OCI-LY1 (cell line): ENCODE results near the gene XRN2.

ENCODE experiments used
- H2AFZ ChIP-seq: fragments of 200-600 bp; sonication (generic), shearing (Covaris generic); 2 replicates; pipeline ENCODE4 v1.6.0; 2014; ENCODE audit warnings: antibody characterized with exemption, mild to moderate bottlenecking, low read length
- H3F3A ChIP-seq: fragments of 200-600 bp; sonication (generic), shearing (Covaris generic); 2 replicates; pipeline ENCODE4 v1.6.0; 2014; ENCODE audit warnings: mild to moderate bottlenecking, antibody characterized with exemption, low read length, moderate library complexity; ENCODE audit not compliant: insufficient read depth
- H3K27ac ChIP-seq: fragments of 200-600 bp; sonication (generic); 2 replicates; pipeline ENCODE4 v1.5.1; 2014; ENCODE audit warnings: low read length, mixed run types, mild to moderate bottlenecking, low read depth; ENCODE audit not compliant: poor library complexity, severe bottlenecking
- H3K27me3 ChIP-seq: fragments of 200-600 bp; sonication (generic); 2 replicates; pipeline ENCODE4 v1.6.0; 2014; ENCODE audit warnings: antibody characterized with exemption, mild to moderate bottlenecking, low read length, moderate library complexity; ENCODE audit not compliant: insufficient read depth
- H3K36me3 ChIP-seq: fragments of 200-600 bp; sonication (generic); 2 replicates; pipeline ENCODE4 v1.6.1; 2014; ENCODE audit warnings: mild to moderate bottlenecking, antibody characterized with exemption, low read length, moderate library complexity, mixed read lengths; ENCODE audit not compliant: insufficient read depth
- H3K4me1 ChIP-seq: fragments of 200-600 bp; sonication (generic); 2 replicates; pipeline ENCODE4 v1.5.1; 2014; ENCODE audit warnings: mild to moderate bottlenecking, low read length, moderate library complexity; ENCODE audit not compliant: insufficient read depth, severe bottlenecking
- H3K4me2 ChIP-seq: fragments of 200-600 bp; sonication (generic), shearing (Covaris generic); 2 replicates; pipeline ENCODE4 v1.6.1; 2014; ENCODE audit warnings: low read length
- H3K4me3 ChIP-seq: fragments of 200-600 bp; sonication (generic); 2 replicates; pipeline ENCODE4 v1.5.1; 2014; ENCODE audit warnings: low read length, low read depth, mild to moderate bottlenecking, mixed read lengths; ENCODE audit not compliant: poor library complexity, severe bottlenecking
- H3K79me2 ChIP-seq: fragments of 200-600 bp; shearing (Covaris generic); 2 replicates; pipeline ENCODE4 v1.6.1; 2016; ENCODE audit warnings: mixed run types, low read length, mixed read lengths; ENCODE audit not compliant: insufficient read depth
- H3K9ac ChIP-seq: fragments of 200-600 bp; sonication (generic), shearing (Covaris generic); 2 replicates; pipeline ENCODE4 v1.6.1; 2014; ENCODE audit warnings: mild to moderate bottlenecking, low read length, mixed read lengths
- H3K9me2 ChIP-seq: fragments of 200-600 bp; sonication (generic), shearing (Covaris generic); 2 replicates; pipeline ENCODE4 v1.6.1; 2014; ENCODE audit warnings: low read depth, mild to moderate bottlenecking, low read length, mixed read lengths
- H3K9me3 ChIP-seq: fragments of 200-600 bp; shearing (Covaris generic); 2 replicates; pipeline ENCODE4 v1.6.1; 2014; ENCODE audit warnings: low read length, mixed read lengths
- H4K20me1 ChIP-seq: fragments of 200-600 bp; sonication (generic), shearing (Covaris generic); 2 replicates; pipeline ENCODE4 v1.6.0; 2016; ENCODE audit warnings: mild to moderate bottlenecking, low read length; ENCODE audit not compliant: insufficient read depth
- EZH2 ChIP-seq: fragments of 200-600 bp; sonication (generic), shearing (Covaris generic); IDR thresholded peaks from 2 replicates; pipeline ENCODE4 v1.8.0; 2017; ENCODE audit warnings: borderline replicate concordance, mixed run types, mild to moderate bottlenecking, antibody characterized with exemption, low read length, moderate library complexity, mixed read lengths
- TF ChIP-seq, protein P1 (sequence below): fragments of 200-600 bp; sonication (generic), shearing (Covaris generic); IDR thresholded peaks from 2 replicates; pipeline ENCODE4 v1.5.1; 2017; ENCODE audit warnings: mild to moderate bottlenecking, antibody characterized with exemption, low read length, moderate library complexity, mixed read lengths

XRN2 gene

DNA sequence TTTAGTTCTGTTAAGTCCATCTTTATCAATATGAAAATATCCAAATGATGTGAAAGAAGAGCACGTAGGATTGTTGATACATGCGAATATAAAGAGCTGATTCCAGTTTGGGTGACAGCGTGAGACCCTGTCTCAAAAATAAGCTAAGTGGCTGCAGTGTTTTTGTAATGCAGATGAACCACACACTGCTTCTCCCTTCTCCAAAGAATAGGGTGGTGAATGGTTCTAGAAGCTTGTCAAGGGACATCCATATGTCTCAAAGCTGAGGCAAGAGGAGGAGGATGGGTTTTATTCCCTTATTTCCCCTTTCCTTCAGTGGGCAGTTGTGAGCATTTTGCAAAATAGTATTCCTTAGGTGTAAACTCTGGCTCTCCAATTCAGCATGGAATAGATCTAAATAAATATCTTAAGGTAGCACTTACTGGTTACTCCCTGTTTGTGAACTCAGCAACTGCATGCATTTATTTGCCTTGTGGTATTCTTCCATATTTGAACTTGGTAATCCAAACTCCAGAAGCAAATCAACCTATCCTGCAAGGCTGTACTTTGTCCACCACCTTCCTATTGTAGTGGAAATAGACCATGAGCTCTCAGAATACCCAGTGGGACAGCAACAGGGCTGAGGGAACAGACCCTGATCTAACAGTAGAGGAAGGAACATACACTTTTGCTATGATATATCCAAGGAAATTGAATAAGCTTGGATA is 38.0 kb downstream of the XRN2 start:
- H4K20me1 ChIP-seq, result no peaks in the 10 kb centered on the region
- H3K4me3 ChIP-seq, result no peak overlapping the region
- H2AFZ ChIP-seq, result no peak overlapping the region
- H3K4me2 ChIP-seq, result no peak overlapping the region
- TF ChIP-seq, protein P1, sequence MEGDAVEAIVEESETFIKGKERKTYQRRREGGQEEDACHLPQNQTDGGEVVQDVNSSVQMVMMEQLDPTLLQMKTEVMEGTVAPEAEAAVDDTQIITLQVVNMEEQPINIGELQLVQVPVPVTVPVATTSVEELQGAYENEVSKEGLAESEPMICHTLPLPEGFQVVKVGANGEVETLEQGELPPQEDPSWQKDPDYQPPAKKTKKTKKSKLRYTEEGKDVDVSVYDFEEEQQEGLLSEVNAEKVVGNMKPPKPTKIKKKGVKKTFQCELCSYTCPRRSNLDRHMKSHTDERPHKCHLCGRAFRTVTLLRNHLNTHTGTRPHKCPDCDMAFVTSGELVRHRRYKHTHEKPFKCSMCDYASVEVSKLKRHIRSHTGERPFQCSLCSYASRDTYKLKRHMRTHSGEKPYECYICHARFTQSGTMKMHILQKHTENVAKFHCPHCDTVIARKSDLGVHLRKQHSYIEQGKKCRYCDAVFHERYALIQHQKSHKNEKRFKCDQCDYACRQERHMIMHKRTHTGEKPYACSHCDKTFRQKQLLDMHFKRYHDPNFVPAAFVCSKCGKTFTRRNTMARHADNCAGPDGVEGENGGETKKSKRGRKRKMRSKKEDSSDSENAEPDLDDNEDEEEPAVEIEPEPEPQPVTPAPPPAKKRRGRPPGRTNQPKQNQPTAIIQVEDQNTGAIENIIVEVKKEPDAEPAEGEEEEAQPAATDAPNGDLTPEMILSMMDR, result no peak
- no peak for TF ChIP-seq EZH2
- H3K9ac ChIP-seq, result no peak overlapping the region
- no peak overlapping the region for H3K27ac ChIP-seq
- H3K27me3 ChIP-seq, result no peaks in the 10 kb centered on the region
- H3K4me1 ChIP-seq, result no peaks in the 10 kb centered on the region
- no peaks in the 10 kb centered on the region for H3K79me2 ChIP-seq
- no peaks in the 10 kb centered on the region; the same call in 1 of the 2 replicates for H3F3A ChIP-seq
- H3K9me2 ChIP-seq, result no peaks in the 10 kb centered on the region
- H3K36me3 ChIP-seq, result peaks cover 70% of the 10 kb centered on the region
- H3K9me3 ChIP-seq, result no peaks in the 10 kb centered on the region

DNA sequence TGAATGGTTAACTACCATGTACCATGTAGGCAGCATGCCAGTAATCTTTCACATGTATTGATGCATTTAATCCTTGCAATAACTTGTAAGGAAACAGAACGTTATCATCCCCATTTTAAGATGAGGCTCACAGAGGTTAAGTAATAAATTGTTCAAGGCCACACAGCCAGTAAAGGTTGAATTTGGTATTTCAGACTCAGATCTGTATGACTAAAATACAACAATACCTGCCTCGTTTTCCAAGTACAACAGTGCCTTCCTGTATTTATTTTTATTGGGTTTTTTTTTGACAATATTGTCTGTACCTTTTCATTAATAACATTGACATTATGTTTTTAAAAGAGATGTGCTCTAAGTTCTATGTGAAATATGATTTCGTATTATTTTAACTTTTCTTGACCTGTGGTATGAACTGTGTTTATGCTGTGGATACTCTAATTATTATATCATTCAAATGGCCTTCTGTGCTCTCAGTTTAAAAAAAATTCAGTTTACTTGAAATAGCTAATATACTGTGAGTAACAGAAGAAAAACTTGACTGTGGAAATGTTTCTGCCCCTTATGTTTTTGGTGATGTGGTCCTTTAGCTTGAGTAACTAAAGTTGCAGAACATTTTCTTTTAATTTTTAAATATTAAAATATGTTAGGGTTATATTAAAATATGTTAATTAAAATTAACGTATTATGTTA is 39.7 kb downstream of the XRN2 start:
- Histone ChIP-seq H3K79me2 (no peaks in the 10 kb centered on the region), H3K4me2 (no peak overlapping the region), H3K27me3 (no peaks in the 10 kb centered on the region), H3K4me3 (no peak overlapping the region), H3K4me1 (no peaks in the 10 kb centered on the region), H3K36me3 (peaks cover 70% of the 10 kb centered on the region; the same call in 1 of the 2 replicates), H3K9ac (no peak overlapping the region), H3K27ac (no peak overlapping the region), H2AFZ (no peak overlapping the region), H3F3A (no peaks in the 10 kb centered on the region; the same call in 1 of the 2 replicates), H4K20me1 (no peaks in the 10 kb centered on the region), H3K9me2 (no peaks in the 10 kb centered on the region), H3K9me3 (no peaks in the 10 kb centered on the region)
- TF ChIP-seq, protein P1, result no peak
- no peak for TF ChIP-seq EZH2

DNA sequence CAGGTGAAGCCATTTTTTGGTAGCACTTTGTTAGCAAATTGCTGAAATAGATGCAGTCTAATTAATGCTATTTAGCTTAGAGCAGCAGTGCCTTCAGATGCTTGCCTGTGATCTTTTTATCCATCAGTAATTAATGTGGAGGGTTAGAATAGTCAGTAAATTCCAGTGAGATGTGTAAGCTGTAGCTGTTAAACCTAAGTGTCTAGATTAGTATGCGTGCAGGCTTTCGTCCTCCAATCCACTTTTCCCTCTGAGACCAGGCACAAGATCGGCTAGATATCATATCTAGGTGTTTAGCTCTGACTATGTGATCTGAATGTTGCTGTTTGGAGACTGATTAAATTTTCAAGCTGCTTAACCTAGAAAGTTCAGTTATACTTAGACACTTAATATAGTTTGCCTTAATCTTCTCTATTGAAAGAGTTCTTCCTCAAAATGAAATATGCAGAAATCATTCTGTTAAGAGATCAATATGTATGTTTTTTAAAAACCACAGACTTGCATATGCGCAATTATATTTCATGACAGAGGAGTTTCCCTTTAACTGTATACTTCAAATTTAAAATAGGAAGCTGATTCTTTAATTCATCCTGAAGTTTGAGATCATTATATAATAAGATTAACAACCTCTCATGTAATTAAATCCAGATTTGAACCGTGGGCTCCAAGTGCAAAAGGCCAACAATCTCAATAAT is 41.2 kb downstream of the XRN2 start:
- no peak overlapping the region for H3K4me2 ChIP-seq
- no peaks in the 10 kb centered on the region for H3K27me3 ChIP-seq
- no peaks in the 10 kb centered on the region for H3K79me2 ChIP-seq
- no peak overlapping the region for H2AFZ ChIP-seq
- H3K9me3 ChIP-seq, result no peaks in the 10 kb centered on the region
- TF ChIP-seq, protein P1, result no peak
- no peak for TF ChIP-seq EZH2
- no peak overlapping the region for H3K4me3 ChIP-seq
- no peaks in the 10 kb centered on the region for H4K20me1 ChIP-seq
- no peak overlapping the region for H3K27ac ChIP-seq
- H3K9me2 ChIP-seq, result no peaks in the 10 kb centered on the region
- H3K4me1 ChIP-seq, result no peaks in the 10 kb centered on the region
- peaks cover 71% of the 10 kb centered on the region; the same call in 1 of the 2 replicates for H3K36me3 ChIP-seq
- no peak overlapping the region for H3K9ac ChIP-seq
- no peaks in the 10 kb centered on the region; the same call in 1 of the 2 replicates for H3F3A ChIP-seq
